Subcutaneous abdominal adipose tissue (tissue), 5 donors: ENCODE data around the gene ANKRD33B.

Experiments used
- H3K27ac ChIP-seq: one replicate; pipeline ENCODE4 v1.7.0; 2013; ENCODE audit warnings: low read depth, mild to moderate bottlenecking, inconsistent platforms, low read length, moderate library complexity
- H3K27me3 ChIP-seq, 5 donors: one replicate each; pipeline ENCODE4 v1.7.0; 2013; ENCODE audit warnings: low read length in 5 of 5, inconsistent platforms in 1 of 5; ENCODE audit not compliant: control insufficient read depth in 5 of 5, insufficient read depth in 4 of 5
- H3K36me3 ChIP-seq, 5 donors: one replicate each; pipeline ENCODE4 v1.7.0; 2013; ENCODE audit warnings: low read length in 5 of 5; ENCODE audit not compliant: control insufficient read depth in 5 of 5, insufficient read depth in 5 of 5
- H3K4me1 ChIP-seq, 5 donors: one replicate each; pipeline ENCODE4 v1.7.0; 2013; ENCODE audit warnings: low read length in 5 of 5, mild to moderate bottlenecking in 3 of 5, moderate library complexity in 1 of 5; ENCODE audit not compliant: control insufficient read depth in 5 of 5, insufficient read depth in 5 of 5
- H3K4me3 ChIP-seq, 5 donors: one replicate each; pipeline ENCODE4 v1.7.0; 2013; ENCODE audit warnings: low read length in 5 of 5, low read depth in 1 of 5
- H3K9ac ChIP-seq, 5 donors: one replicate each; pipeline ENCODE4 v1.7.0; 2013; ENCODE audit warnings: low read length in 5 of 5, mild to moderate bottlenecking in 4 of 5, moderate library complexity in 3 of 5
- H3K9me3 ChIP-seq, 5 donors: one replicate each; pipeline ENCODE4 v1.7.0; 2013; ENCODE audit warnings: low read length in 5 of 5; ENCODE audit not compliant: control insufficient read depth in 5 of 5
- donor health status: healthy.
- donor health status: healthy.
- donor health status: healthy.
- donor health status: healthy.
- donor health status: healthy.

The ANKRD33B gene

GRCh38 chr5:10649666-10650380 lies 86.0 kb downstream of the ANKRD33B start:
- Histone ChIP-seq H3K4me1 (peaks cover 0 to 13% (median 9%) of the 10 kb centered on the region in 5 donors), H3K9me3 (no peaks in the 10 kb centered on the region), H3K4me3 (no peak overlapping the region), H3K9ac (no peak overlapping the region), H3K36me3 (peaks cover 0 to 7% (median 0%) of the 10 kb centered on the region in 5 donors), H3K27me3 (no peaks in the 10 kb centered on the region), H3K27ac (no peak overlapping the region)

DNA sequence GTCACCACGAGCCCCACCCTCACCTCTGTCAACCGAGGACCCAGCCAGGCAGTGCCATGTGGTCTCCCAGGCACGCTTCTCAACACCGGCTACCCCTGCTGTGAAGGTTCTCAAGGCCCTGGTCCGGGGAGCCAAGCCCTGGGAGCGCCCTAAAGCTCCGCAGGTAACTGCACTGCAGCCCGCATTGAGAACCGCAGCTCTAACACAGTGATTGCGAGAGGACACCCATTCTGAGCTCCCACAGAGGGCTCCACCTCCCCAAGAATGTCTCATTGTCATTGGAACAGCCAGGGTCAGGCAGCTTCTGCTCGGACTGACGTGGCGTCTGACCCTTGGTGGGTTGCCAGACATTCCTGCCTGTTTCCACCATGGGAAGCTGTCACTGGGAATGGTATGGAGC lies 88.3 kb downstream of the ANKRD33B start:
- Histone ChIP-seq H3K36me3 (peaks cover 0 to 22% (median 0%) of the 10 kb centered on the region in 5 donors), H3K27me3 (no peaks in the 10 kb centered on the region), H3K27ac (no peak overlapping the region), H3K4me3 (no peak overlapping the region), H3K9me3 (no peaks in the 10 kb centered on the region), H3K4me1 (peaks cover 0 to 13% (median 9%) of the 10 kb centered on the region in 5 donors), H3K9ac (no peak overlapping the region)

- Histone ChIP-seq H3K4me1 (peaks cover 0 to 13% (median 9%) of the 10 kb centered on the region in 5 donors), H3K27ac (no peak overlapping the region), H3K9ac (no peak overlapping the region), H3K9me3 (no peaks in the 10 kb centered on the region), H3K27me3 (no peaks in the 10 kb centered on the region), H3K36me3 (peaks cover 0 to 22% (median 0%) of the 10 kb centered on the region in 5 donors), H3K4me3 (no peak overlapping the region)
These were observed 88.7 kb downstream of the ANKRD33B start for GRCh38 chr5:10652606-10653005.

GRCh38 chr5:10653043-10653442 lies 89.2 kb downstream of the ANKRD33B start:
- H3K27me3 ChIP-seq, result no peaks in the 10 kb centered on the region
- H3K27ac ChIP-seq, result no peak overlapping the region
- H3K4me3 ChIP-seq, result no peak overlapping the region
- H3K9ac ChIP-seq, result no peak overlapping the region
- H3K4me1 ChIP-seq, result peaks cover 0 to 13% (median 9%) of the 10 kb centered on the region in 5 donors
- H3K9me3 ChIP-seq, result no peaks in the 10 kb centered on the region
- H3K36me3 ChIP-seq, result peaks cover 0 to 22% (median 0%) of the 10 kb centered on the region in 5 donors

GRCh38 chr5:10653751-10654400 lies 90.0 kb downstream of the ANKRD33B start:
- H3K27me3 ChIP-seq, result no peaks in the 10 kb centered on the region
- no peak overlapping the region for H3K27ac ChIP-seq
- H3K36me3 ChIP-seq, result peaks cover 0 to 22% (median 0%) of the 10 kb centered on the region in 5 donors
- H3K4me3 ChIP-seq, result no peak overlapping the region
- no peak overlapping the region for H3K9ac ChIP-seq
- peaks cover 0 to 13% (median 9%) of the 10 kb centered on the region in 5 donors for H3K4me1 ChIP-seq
- no peaks in the 10 kb centered on the region for H3K9me3 ChIP-seq

- Histone ChIP-seq H3K4me1 (peaks cover 0 to 13% (median 9%) of the 10 kb centered on the region in 5 donors), H3K27me3 (no peaks in the 10 kb centered on the region), H3K27ac (no peak overlapping the region), H3K9me3 (no peaks in the 10 kb centered on the region), H3K9ac (no peak overlapping the region), H3K36me3 (peaks cover 0 to 22% (median 0%) of the 10 kb centered on the region in 5 donors), H3K4me3 (no peak overlapping the region)
These were observed 90.7 kb downstream of the ANKRD33B start for GRCh38 chr5:10654566-10654965.

DNA sequence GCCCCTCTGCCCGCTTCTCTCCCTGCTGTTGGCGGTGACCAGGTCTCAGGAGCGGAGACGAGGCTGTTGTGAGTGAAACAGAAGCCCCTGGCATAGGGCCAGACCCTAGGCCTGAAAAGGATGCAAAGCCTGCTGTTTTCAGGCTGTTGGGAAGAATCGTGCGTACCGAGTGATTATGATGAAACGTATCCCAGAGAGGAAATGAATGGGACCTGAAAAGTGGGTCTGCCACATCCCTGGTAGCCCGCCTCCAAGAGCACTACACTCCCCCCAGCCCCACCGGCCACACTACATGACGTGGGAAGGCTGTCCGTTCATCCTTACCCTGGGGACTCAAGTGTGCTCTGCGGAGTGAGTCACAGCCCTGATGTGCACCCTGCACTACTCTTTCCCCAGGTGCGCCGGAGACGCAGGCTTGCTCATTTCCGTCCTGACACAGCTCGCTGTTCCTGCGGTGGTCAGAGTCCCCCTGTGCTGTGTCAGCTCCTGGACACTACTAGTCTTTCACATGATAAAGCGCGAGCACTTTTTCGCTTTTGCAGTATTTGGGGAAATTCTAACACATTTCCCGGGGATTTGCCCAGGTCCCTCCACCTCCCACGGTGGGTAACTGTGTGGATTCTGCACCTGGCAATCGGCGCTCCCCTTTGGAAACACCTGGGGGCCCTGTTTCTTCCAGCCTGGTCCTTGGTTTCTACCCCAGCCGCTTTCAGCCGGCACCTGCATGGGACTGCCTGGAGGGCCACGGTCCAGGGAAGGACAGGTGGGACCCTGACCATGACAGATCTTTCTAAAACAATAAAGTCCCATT lies 91.5 kb downstream of the ANKRD33B start:
- no peaks in the 10 kb centered on the region for H3K9me3 ChIP-seq
- H3K9ac ChIP-seq, result no peak overlapping the region
- H3K4me1 ChIP-seq, result peaks cover 0 to 13% (median 9%) of the 10 kb centered on the region in 5 donors
- no peak overlapping the region for H3K27ac ChIP-seq
- peaks cover 0 to 22% (median 0%) of the 10 kb centered on the region in 5 donors for H3K36me3 ChIP-seq
- no peaks in the 10 kb centered on the region for H3K27me3 ChIP-seq
- H3K4me3 ChIP-seq, result no peak overlapping the region

- Histone ChIP-seq H3K9me3 (no peaks in the 10 kb centered on the region), H3K27me3 (peaks cover 0 to 5% (median 0%) of the 10 kb centered on the region in 5 donors), H3K4me3 (no peak overlapping the region), H3K4me1 (peaks cover under 1 to 13% (median 9%) of the 10 kb centered on the region in 5 donors), H3K9ac (no peak overlapping the region), H3K27ac (no peak overlapping the region), H3K36me3 (peaks cover 0 to 22% (median 0%) of the 10 kb centered on the region in 5 donors)
These were observed 92.3 kb downstream of the ANKRD33B start for GRCh38 chr5:10655972-10656830.

GRCh38 chr5:10658265-10658664 lies 94.4 kb downstream of the ANKRD33B start:
- Histone ChIP-seq H3K36me3 (peaks cover 0 to 19% (median 0%) of the 10 kb centered on the region in 5 donors), H3K4me3 (no peak overlapping the region), H3K9me3 (no peaks in the 10 kb centered on the region), H3K9ac (no peak overlapping the region), H3K4me1 (peaks cover under 1 to 5% (median 2%) of the 10 kb centered on the region in 5 donors), H3K27me3 (peaks cover 0 to 9% (median 0%) of the 10 kb centered on the region in 5 donors), H3K27ac (no peak overlapping the region)
